IPS-15b (cell line): Measurements from ENCODE around the gene BAMBI.

Experiments
- H3K27me3 ChIP-seq: one replicate; pipeline ENCODE4 v1.6.1; 2013; ENCODE audit warnings: low read length; ENCODE audit not compliant: control insufficient read depth, insufficient read depth
- H3K36me3 ChIP-seq: one replicate; pipeline ENCODE4 v1.6.1; 2013; ENCODE audit warnings: low read length; ENCODE audit not compliant: control insufficient read depth, insufficient read depth
- H3K4me1 ChIP-seq: one replicate; pipeline ENCODE4 v1.6.1; 2013; ENCODE audit warnings: mild to moderate bottlenecking, low read length; ENCODE audit not compliant: control insufficient read depth, insufficient read depth
- H3K4me3 ChIP-seq: one replicate; pipeline ENCODE4 v1.5.1; 2013; ENCODE audit warnings: low read depth, low read length
- H3K9ac ChIP-seq: one replicate; pipeline ENCODE4 v1.6.1; 2013; ENCODE audit warnings: low read depth, mild to moderate bottlenecking, low read length
- H3K9me3 ChIP-seq: one replicate; pipeline ENCODE4 v1.6.1; 2013; ENCODE audit warnings: mild to moderate bottlenecking, low read length; ENCODE audit not compliant: control insufficient read depth, insufficient read depth

Gene BAMBI

GRCh38 chr10:28676968-28677887 is at the start of gene BAMBI:
TSS of gene BAMBI (plus strand) at chr10:28677521. CDS start at chr10:28677898, 377 bp downstream.
- H3K9ac ChIP-seq: peak within 1 kb of the TSS; percentile 49
- H3K4me1 ChIP-seq: peaks cover 14% of the 10 kb centered on the region
- H3K4me3 ChIP-seq: peak within 1 kb of the TSS; percentile 89
- H3K36me3 ChIP-seq: peaks cover 9% of the 10 kb centered on the region
- H3K27me3 ChIP-seq: peaks cover 36% of the 10 kb centered on the region
- no peaks in the 10 kb centered on the region for H3K9me3 ChIP-seq

DNA sequence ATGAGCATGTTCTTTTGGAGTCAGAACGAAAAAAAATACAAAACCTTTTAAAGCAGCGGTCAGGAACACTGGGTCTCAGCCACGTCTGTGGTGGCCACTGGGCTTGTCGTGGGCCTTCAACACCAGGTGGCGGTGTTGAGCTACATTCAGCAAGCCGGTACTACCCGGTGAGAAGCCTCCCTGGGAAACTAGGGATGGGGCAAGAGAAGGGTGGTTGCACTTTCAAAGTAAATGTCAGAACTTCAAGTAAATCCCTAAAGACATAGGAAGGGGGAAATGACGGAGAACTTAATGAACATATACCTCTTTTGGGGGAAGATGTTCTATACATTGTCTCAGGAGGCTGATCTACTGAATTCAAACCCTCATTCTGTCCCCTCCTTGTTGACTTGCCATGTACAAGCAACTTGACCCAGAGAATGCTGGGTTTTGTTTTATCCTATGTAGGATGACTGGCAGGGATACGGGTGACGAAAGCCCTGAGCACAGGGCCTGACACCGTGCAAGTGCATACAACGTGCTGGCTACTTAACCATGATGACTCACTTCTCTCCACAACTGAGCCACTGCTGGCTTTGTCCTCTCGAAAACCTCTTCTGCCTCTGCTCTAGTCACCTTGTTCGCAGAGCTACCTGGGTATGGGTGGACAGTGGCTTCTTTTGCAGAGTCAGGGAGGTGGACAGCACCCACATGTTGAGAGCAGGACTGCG is 49.0 kb upstream of the BAMBI start:
- Histone ChIP-seq H3K4me3 (no peak overlapping the region), H3K36me3 (no peaks in the 10 kb centered on the region), H3K4me1 (no peaks in the 10 kb centered on the region), H3K27me3 (no peaks in the 10 kb centered on the region), H3K9me3 (no peaks in the 10 kb centered on the region), H3K9ac (no peak overlapping the region)

GRCh38 chr10:28631896-28632583 is 45.3 kb upstream of the BAMBI start:
- H3K27me3 ChIP-seq: no peaks in the 10 kb centered on the region
- H3K4me3 ChIP-seq: no peak overlapping the region
- no peak overlapping the region for H3K9ac ChIP-seq
- H3K36me3 ChIP-seq: no peaks in the 10 kb centered on the region
- H3K4me1 ChIP-seq: no peaks in the 10 kb centered on the region
- H3K9me3 ChIP-seq: no peaks in the 10 kb centered on the region

DNA sequence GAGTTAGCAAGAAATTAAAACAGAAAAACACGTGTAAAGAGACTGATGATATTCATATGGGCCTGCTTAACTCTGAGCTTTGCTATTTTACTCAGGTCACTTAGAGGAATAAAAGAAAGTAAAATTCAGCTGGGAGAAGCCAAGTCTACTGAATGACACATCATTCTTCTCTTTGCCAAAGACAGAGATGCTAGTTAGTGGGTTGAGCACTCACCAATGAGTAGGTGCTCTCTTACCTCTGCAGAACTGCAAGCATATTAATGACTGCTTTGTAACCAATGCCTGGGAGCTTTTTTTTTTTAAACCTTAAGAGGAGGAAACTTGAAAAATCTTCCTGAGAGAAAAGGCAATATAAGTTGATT is 44.8 kb upstream of the BAMBI start:
- Histone ChIP-seq H3K4me3 (no peak overlapping the region), H3K9ac (no peak overlapping the region), H3K36me3 (no peaks in the 10 kb centered on the region), H3K4me1 (no peaks in the 10 kb centered on the region), H3K27me3 (no peaks in the 10 kb centered on the region), H3K9me3 (no peaks in the 10 kb centered on the region)

- H3K36me3 ChIP-seq: no peaks in the 10 kb centered on the region
- no peaks in the 10 kb centered on the region for H3K4me1 ChIP-seq
- no peak overlapping the region for H3K4me3 ChIP-seq
Measured at GRCh38 chr10:28633750-28634149, 43.6 kb upstream of the BAMBI start.

GRCh38 chr10:28637346-28637745 is 40.0 kb upstream of the BAMBI start:
- H3K36me3 ChIP-seq: no peaks in the 10 kb centered on the region
- no peaks in the 10 kb centered on the region for H3K27me3 ChIP-seq
- H3K9ac ChIP-seq: no peak overlapping the region
- H3K9me3 ChIP-seq: no peaks in the 10 kb centered on the region
- no peaks in the 10 kb centered on the region for H3K4me1 ChIP-seq
- no peak overlapping the region for H3K4me3 ChIP-seq

More at GRCh38 chr10:28633750-28634149, 43.6 kb upstream of the BAMBI start:
- Histone ChIP-seq H3K9ac (no peak overlapping the region), H3K27me3 (no peaks in the 10 kb centered on the region), H3K9me3 (no peaks in the 10 kb centered on the region)

- H3K9me3 ChIP-seq: no peaks in the 10 kb centered on the region
- H3K36me3 ChIP-seq: no peaks in the 10 kb centered on the region
- H3K27me3 ChIP-seq: no peaks in the 10 kb centered on the region
- no peak overlapping the region for H3K4me3 ChIP-seq
- no peaks in the 10 kb centered on the region for H3K4me1 ChIP-seq
- no peak overlapping the region for H3K9ac ChIP-seq
Measured at GRCh38 chr10:28638392-28638791, 38.9 kb upstream of the BAMBI start.

GRCh38 chr10:28640551-28640950 is 36.8 kb upstream of the BAMBI start:
- Histone ChIP-seq H3K4me3 (no peak overlapping the region), H3K27me3 (no peaks in the 10 kb centered on the region), H3K4me1 (no peaks in the 10 kb centered on the region), H3K9ac (no peak overlapping the region), H3K36me3 (no peaks in the 10 kb centered on the region), H3K9me3 (no peaks in the 10 kb centered on the region)

GRCh38 chr10:28644647-28645046 is 32.7 kb upstream of the BAMBI start:
- no peaks in the 10 kb centered on the region for H3K27me3 ChIP-seq
- no peak overlapping the region for H3K4me3 ChIP-seq
- H3K9me3 ChIP-seq: no peaks in the 10 kb centered on the region
- no peak overlapping the region for H3K9ac ChIP-seq
- no peaks in the 10 kb centered on the region for H3K4me1 ChIP-seq
- H3K36me3 ChIP-seq: no peaks in the 10 kb centered on the region

GRCh38 chr10:28652106-28652505 is 25.2 kb upstream of the BAMBI start:
- no peaks in the 10 kb centered on the region for H3K36me3 ChIP-seq
- H3K4me3 ChIP-seq: no peak overlapping the region
- no peak overlapping the region for H3K9ac ChIP-seq
- H3K9me3 ChIP-seq: no peaks in the 10 kb centered on the region
- no peaks in the 10 kb centered on the region for H3K4me1 ChIP-seq
- H3K27me3 ChIP-seq: no peaks in the 10 kb centered on the region

GRCh38 chr10:28652703-28653102 is 24.6 kb upstream of the BAMBI start:
- Histone ChIP-seq H3K9ac (no peak overlapping the region), H3K4me3 (no peak overlapping the region), H3K9me3 (no peaks in the 10 kb centered on the region), H3K36me3 (no peaks in the 10 kb centered on the region), H3K4me1 (no peaks in the 10 kb centered on the region), H3K27me3 (no peaks in the 10 kb centered on the region)
